GM06990 (cell line): Measurements from ENCODE around the gene OPTC.

Experiments
- DNase-seq: peaks from one replicate; pipeline ENCODE4 v3.0.0-alpha.2; 2011; ENCODE audit not compliant: insufficient read length; ENCODE audit errors: extremely low read depth
- H3K27me3 ChIP-seq: replicated peaks from 2 replicates; pipeline ENCODE4 v1.6.0; 2011; ENCODE audit warnings: low read length; ENCODE audit not compliant: control insufficient read depth, insufficient read depth
- H3K36me3 ChIP-seq: 2 replicates; pipeline ENCODE4 v1.5.1; 2011; ENCODE audit warnings: low read length; ENCODE audit not compliant: control insufficient read depth, insufficient read depth
- H3K4me3 ChIP-seq: replicated peaks from 2 replicates; pipeline ENCODE4 v1.5.1; 2011; ENCODE audit warnings: low read depth, mild to moderate bottlenecking, control low read depth, low read length
- TF ChIP-seq, protein P1 (sequence below): IDR thresholded peaks from 2 replicates; pipeline ENCODE4 v1.5.1; 2011; ENCODE audit warnings: low read length, control low read depth, mild to moderate bottlenecking, inconsistent platforms; ENCODE audit not compliant: insufficient read depth, poor library complexity, severe bottlenecking

The OPTC gene

DNA sequence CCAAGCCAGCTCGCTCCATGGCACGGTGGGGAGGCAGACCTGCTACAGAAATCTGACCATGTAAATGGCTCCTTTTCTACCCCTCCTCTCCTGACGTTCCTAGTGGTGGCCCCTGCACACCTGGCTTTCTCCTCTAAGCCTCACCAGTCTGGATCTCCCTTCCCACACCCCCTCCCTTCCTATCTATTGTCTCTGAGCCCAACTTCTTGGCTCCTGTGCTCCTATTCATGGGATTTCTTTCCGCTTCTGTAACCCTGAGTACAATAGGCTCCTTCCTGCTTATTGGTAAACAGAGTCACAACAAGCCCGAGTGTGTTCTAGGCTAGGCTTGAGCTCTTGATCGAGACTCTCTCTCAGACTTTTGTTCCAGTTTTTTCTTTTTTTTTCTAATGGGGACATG, 17.6 kb downstream of the OPTC start:
- Histone ChIP-seq H3K36me3 (no peaks in the 10 kb centered on the region), H3K4me3 (no peak overlapping the region), H3K27me3 (no peaks in the 10 kb centered on the region; the same call in 1 of the 2 replicates)
- TF ChIP-seq, protein P1, sequence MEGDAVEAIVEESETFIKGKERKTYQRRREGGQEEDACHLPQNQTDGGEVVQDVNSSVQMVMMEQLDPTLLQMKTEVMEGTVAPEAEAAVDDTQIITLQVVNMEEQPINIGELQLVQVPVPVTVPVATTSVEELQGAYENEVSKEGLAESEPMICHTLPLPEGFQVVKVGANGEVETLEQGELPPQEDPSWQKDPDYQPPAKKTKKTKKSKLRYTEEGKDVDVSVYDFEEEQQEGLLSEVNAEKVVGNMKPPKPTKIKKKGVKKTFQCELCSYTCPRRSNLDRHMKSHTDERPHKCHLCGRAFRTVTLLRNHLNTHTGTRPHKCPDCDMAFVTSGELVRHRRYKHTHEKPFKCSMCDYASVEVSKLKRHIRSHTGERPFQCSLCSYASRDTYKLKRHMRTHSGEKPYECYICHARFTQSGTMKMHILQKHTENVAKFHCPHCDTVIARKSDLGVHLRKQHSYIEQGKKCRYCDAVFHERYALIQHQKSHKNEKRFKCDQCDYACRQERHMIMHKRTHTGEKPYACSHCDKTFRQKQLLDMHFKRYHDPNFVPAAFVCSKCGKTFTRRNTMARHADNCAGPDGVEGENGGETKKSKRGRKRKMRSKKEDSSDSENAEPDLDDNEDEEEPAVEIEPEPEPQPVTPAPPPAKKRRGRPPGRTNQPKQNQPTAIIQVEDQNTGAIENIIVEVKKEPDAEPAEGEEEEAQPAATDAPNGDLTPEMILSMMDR = no peak
- no peak for DNase-seq

DNA sequence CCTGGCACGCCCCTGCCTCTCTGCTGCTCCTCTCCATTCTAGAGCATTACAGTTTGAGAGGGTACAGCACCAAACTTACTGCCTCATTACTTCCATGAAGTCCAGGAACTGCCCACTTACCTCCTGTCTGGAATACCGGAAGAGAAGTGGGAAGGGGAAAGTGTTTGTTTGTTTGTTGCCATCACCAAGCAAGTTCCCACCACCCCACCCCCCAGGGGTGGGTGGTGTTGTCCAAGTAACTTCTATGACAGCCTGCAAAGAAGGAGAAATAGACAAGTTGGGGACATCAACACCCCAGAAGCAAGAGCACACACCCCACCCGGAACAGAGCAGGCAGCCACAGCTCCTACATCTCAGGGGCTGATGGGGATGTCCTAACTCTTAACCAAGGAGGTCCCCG, 18.0 kb downstream of the OPTC start:
- DNase-seq = no peak
- Histone ChIP-seq H3K36me3 (no peaks in the 10 kb centered on the region), H3K27me3 (no peaks in the 10 kb centered on the region; the same call in 1 of the 2 replicates), H3K4me3 (no peak overlapping the region)
- TF ChIP-seq, protein P1 = no peak

DNA sequence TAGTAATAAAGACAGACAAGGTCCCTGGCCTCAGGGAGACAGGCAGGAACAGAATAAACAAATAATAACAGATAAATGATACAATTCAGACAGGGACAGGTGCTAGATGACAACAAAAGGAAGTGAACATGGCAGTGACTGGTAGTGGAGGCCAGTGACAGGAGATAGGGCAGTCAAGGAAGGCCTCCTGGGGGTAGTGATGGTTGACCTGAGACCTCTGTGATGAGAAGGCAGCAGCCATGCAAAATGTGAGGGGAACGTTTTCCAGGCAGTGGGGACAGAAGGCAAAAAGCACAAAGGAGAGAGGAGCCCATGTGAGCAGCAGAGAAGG, 18.5 kb downstream of the OPTC start:
- no peak for DNase-seq
- Histone ChIP-seq H3K36me3 (no peaks in the 10 kb centered on the region), H3K27me3 (no peaks in the 10 kb centered on the region; the same call in 1 of the 2 replicates), H3K4me3 (no peak overlapping the region)
- TF ChIP-seq, protein P1 = no peak

DNA sequence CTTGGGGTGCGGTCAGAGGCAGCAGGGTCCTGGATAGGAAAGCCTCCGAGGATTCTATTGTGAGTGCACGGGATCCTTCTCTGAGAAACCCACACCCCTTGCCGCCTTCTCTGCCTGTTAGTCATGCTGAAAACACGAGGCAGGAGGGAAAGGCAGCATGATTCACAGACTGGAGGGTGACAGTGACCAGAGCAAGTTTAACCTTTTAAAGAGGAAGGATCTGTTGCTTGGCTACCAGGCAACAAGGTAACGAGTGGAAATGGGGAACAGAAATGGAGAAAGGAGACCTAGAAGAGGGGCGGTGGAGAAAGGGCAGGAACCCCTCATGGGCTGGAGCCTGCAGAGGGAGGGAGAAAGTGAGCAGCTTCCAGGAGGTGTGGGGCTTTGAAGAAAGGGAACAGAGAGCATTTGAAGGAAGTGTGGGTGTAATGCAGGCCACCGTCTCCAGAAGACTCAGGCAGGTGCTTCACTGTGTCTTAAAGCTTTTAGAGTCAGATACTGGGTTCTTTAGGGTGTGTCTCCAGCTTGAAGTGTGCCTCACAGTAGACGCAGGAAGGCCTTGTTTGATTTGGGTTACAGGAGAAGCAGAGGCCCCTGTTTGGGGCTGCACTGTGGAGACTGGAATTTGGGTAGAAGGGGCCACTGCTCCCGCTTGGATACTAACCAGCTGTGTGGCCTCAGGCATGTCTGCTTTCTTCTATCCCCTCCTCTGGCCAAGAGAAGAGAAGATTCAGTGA, 19.1 kb downstream of the OPTC start:
- TF ChIP-seq, protein P1 = no peak
- no peaks in the 10 kb centered on the region; the same call in 1 of the 2 replicates for H3K27me3 ChIP-seq
- no peaks in the 10 kb centered on the region for H3K36me3 ChIP-seq
- H3K4me3 ChIP-seq = no peak overlapping the region
- no peak for DNase-seq

DNA sequence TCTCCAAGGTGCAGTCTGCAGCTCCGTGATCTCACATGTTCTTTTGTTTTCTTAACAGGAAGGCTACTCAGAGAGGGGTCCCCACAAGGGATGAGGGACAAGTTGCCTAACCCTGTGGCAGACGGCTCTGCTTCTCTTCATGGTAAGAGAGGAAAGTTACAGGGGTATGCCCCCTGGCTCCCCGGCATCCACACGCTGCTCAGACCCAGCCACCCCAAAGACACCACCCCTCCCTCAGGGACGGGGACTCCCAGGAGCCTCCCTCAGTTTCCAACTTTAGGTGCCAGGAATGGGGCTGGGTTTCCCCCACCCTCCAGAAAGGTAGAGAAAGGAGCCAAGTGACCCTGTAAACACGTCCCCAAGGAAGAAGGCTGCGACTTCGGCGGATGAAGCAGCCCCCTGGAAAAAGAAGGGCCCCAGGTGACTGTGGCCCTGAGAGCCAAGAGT, 19.7 kb downstream of the OPTC start:
- TF ChIP-seq, protein P1 = no peak
- Histone ChIP-seq H3K27me3 (no peaks in the 10 kb centered on the region; the same call in 1 of the 2 replicates), H3K36me3 (no peaks in the 10 kb centered on the region), H3K4me3 (no peak overlapping the region)
- no peak for DNase-seq
